Stimulated activated CD4-positive, alpha-beta T cell treated with anti-CD3 and anti-CD28 coated beads, TNF-alpha, amount 100 ng/mL, for 1 hour (primary cell): ENCODE results near the gene SMPD1.
A peak's percentile ranks its signal among the peaks of the same experiment; 100 is the strongest.
"Not testable (repeated sequence)": the region's sequence is repeated elsewhere in the genome, so short reads cannot be mapped to it uniquely, and the experiment has no call there.

ENCODE experiments used
- DNase-seq, 3 donors: peaks; one replicate each; pipeline ENCODE4 v3.0.0-alpha.2; 2020; ENCODE audit warnings: low read depth in 3 of 3, low spot score in 1 of 3

Gene SMPD1

DNA sequence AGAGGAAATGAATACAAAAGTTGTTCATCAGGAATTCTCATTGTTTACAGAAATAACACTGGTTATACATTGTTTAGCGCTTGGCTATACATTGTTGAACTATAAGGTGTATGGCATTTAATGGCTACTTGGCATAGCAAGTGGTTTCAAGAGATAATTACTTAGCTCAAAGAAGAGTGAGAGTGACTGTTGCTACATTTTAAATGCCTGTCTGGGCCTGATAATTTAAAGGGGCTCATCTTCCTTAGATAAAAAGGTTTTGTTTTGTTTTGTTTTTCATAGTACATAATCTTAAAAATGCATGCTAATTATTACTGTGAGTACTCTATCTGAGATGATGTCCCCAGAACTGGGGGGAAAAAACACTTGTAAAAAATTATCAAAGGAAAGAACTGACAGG is 1.5 kb upstream of the SMPD1 start:
- DNase-seq, result no peak

DNA sequence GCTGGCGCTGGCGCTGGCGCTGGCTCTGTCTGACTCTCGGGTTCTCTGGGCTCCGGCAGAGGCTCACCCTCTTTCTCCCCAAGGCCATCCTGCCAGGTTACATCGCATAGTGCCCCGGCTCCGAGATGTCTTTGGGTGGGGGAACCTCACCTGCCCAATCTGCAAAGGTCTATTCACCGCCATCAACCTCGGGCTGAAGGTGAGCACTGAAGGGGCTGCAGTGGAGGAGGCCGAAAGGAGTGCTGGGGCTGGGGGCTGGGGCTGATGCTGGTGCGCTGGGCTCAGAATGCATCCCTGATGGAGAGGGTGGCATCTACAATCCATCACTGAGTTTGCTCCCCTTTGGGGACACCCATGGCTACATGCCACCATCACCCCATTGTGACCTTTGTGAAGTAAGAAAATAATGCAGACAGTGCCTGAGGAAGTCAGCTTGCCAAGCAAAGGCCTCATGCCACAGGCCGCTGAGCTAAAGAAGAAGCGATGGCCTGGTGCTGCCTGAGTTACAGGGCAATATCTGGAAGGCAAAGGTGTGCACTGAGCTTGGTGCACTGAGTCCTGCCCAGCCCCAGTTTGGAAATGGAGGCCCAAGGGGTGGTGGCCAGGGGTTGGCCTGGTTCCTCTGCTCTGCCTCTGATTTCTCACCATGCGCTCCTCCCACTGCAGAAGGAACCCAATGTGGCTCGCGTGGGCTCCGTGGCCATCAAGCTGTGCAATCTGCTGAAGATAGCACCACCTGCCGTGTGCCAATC is 620 bp downstream of the SMPD1 start:
- no peak for DNase-seq

DNA sequence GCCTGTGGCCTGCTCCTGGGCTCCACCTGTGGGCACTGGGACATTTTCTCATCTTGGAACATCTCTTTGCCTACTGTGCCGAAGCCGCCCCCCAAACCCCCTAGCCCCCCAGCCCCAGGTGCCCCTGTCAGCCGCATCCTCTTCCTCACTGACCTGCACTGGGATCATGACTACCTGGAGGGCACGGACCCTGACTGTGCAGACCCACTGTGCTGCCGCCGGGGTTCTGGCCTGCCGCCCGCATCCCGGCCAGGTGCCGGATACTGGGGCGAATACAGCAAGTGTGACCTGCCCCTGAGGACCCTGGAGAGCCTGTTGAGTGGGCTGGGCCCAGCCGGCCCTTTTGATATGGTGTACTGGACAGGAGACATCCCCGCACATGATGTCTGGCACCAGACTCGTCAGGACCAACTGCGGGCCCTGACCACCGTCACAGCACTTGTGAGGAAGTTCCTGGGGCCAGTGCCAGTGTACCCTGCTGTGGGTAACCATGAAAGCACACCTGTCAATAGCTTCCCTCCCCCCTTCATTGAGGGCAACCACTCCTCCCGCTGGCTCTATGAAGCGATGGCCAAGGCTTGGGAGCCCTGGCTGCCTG is 1.4 kb downstream of the SMPD1 start:
- no peak for DNase-seq

- DNase-seq, result not testable (repeated sequence)
These were observed 2.0 kb downstream of the SMPD1 start for GRCh38 chr11:6392251-6392650.

DNA sequence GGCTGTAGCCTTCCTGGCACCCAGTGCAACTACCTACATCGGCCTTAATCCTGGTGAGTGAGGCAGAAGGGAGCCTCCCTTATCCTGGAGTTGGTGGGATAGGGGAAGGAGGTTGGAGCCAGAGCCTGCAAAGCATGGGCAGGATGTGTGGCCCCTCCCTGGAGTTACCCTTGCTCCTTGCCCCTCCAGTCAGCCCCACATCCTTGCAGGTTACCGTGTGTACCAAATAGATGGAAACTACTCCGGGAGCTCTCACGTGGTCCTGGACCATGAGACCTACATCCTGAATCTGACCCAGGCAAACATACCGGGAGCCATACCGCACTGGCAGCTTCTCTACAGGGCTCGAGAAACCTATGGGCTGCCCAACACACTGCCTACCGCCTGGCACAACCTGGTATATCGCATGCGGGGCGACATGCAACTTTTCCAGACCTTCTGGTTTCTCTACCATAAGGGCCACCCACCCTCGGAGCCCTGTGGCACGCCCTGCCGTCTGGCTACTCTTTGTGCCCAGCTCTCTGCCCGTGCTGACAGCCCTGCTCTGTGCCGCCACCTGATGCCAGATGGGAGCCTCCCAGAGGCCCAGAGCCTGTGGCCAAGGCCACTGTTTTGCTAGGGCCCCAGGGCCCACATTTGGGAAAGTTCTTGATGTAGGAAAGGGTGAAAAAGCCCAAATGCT is 3.9 kb downstream of the SMPD1 start:
- no peak for DNase-seq

- no peak for DNase-seq
These were observed 5.3 kb downstream of the SMPD1 start for GRCh38 chr11:6395470-6396060.

- no peak for DNase-seq
These were observed 6.9 kb downstream of the SMPD1 start for GRCh38 chr11:6397156-6397555.

GRCh38 chr11:6397636-6398035 is 7.4 kb downstream of the SMPD1 start:
- DNase-seq, result no peak

DNA sequence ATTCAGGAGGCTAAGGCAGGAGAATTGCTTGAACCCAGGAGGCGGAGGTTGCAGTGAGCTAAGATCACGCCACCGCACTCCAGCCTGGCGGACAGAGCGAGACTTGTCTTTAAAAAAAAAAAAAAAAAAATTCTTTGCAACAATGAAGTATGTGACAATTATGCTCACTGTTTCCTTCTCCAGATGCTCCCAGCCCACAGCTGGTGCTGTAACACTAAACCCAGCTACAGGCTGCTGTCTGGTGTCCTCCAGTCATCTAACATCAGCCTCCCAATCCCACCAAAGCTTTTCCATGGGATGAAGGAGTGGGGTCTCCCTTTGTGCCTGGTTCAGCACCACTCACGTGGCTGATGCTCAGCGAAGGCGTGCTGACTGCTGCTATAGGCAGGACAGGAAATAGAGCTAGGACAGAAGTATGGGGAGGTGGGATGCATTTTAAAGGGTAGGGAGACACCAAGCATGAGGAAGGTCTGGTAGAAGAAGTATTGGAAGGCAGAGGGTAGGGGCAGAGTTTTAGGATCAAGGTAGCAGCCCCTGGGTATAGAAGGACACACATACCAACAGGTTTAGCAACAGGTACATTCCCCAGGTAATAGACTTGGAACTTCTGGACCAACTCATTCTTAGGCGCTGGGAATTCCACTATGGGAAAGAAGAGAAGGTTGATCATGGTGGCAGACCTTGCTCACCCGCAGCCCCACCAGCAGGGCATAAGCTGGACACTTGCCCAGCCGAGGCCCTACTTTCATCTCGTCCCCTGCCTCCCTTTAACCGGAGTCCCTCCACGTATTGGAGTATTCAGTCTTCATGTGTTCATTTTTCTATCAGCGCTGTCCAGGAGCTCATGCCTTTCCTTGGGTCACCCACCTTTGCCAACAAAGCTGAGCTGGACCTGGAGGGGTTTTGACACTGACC is 10.4 kb downstream of the SMPD1 start:
- no peak for DNase-seq

- no peak for DNase-seq
These were observed 11.2 kb downstream of the SMPD1 start for GRCh38 chr11:6401464-6401863.

- no peak for DNase-seq
These were observed 11.8 kb downstream of the SMPD1 start for GRCh38 chr11:6402061-6402470.

DNA sequence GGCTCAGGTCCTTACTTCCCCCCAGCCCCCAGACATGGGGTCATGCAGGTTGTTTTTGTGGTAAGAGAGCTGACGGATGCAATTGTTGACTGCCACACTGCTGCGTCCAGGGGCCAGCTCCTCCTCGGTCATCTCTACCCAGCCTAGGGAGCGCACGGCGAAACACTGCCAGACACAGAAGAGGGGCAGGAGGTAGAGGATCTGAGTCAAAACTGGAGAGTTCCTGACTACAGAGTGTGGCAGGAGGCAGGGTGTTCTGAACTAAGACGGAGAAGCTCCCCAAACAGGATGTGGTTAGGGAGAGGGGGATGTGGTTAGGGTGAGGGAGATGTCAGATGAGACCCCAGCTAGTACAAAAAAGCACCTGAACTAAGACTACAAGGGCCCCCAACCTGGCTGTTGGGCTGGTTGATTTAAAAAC is 12.3 kb downstream of the SMPD1 start:
- DNase-seq, result peak in 2 of 3 donors; percentile 38 to 45

- DNase-seq, result no peak
These were observed 13.3 kb downstream of the SMPD1 start for GRCh38 chr11:6403539-6403938.

GRCh38 chr11:6404342-6405051 is 14.2 kb downstream of the SMPD1 start:
- no peak for DNase-seq

DNA sequence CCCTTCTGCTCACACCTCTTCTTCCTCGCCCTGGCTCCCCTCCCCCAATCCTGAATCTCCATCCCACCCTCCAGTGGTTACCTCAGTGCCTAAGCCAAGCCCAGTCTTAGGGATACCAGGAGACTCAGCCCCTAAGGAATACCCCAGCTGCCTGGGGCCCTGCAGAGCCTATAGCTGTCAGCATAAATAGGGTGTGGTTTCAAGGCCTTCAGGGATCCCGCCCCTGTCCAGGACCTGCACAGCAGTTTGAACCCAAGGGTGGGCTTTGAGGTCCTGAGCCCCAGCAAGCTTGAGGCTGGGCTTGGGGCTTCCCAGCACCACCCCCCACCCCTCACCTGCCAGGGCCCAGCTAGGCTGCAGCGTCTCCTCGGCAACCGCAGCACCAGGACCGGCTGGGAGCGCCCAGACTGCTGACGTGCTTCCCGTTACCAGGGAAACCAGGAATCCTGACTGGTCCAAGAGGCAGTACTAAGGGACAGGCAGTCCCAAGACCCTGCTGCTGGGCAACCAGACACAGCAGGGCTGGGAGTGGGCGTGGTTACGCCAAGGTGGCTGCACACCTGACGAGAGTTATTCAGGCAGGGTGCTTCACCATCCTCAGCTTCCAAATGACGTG is 14.9 kb downstream of the SMPD1 start:
- no peak for DNase-seq

DNA sequence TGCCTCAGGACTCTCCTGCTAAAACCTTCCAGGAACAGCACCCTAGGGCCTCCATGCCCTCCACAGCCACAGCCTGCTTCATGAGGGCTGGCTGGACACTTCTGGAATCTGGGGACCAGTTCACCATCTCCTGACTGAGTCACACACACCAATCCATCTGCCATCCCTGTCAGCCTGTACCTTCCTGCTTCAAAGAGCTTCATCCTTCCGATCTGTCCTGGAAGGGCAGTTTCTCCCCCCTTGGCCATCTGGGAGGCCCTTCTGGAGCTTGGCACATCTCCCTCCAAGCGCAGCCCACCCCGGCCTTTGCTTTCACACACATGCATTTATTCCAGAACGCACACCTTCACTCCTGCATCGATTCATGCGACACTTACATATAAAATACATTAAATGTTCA is 15.6 kb downstream of the SMPD1 start:
- DNase-seq, result no peak

DNA sequence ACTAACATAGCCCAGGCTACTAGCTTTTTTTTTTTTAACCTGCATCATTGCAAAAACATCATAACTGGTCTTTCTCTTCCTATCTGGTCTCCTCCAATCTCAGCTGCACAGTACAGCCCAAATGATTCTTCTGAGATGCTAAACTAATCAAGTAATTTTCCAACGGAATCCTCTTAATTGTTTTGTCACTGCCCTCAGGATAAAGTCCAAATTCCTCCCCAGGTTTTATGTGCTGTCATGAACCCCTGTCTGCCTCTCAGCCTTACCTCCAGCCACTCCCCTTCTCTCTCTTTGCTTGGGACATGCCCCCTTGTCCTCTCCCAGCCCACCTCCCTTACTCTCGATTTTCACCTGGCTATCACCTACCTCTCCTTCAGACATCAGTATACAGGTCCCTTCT is 16.1 kb downstream of the SMPD1 start:
- no peak for DNase-seq

DNA sequence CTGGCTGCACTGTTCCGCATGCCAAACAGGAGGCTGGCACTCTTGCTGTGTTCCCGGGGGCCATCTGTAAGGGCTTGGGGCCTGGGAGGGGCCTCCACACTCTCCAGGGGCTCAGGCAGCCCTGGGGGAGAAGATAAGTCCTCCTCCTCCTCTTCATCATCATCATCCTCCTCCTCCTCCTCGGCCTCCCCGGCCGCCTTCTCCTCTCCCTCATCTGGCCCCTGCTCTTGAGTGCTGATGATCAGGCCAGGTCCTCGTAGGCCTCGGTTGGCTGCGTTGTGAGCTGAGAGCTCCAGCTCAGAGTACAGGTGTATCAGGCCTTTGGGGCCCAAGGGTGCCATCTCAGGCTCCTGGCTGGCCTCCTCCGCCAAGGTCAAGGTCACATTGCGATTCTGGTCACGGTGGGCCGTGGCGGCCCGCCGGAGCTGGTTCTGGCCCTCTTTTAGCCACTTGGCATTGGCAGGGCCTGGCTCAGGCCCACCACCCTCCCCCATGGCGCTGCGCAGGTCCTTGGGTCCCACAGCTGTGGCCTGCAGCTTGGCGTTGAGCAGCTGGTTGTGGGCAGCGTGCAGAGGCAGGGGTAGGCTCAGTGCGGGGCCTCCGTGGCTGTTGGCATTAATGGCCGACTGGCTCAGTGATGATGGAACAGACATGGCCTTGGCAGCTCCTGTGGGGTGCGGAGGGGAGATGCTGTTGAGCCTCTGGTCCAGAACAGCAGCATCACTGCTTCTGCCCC is 20.6 kb downstream of the SMPD1 start:
- no peak for DNase-seq

DNA sequence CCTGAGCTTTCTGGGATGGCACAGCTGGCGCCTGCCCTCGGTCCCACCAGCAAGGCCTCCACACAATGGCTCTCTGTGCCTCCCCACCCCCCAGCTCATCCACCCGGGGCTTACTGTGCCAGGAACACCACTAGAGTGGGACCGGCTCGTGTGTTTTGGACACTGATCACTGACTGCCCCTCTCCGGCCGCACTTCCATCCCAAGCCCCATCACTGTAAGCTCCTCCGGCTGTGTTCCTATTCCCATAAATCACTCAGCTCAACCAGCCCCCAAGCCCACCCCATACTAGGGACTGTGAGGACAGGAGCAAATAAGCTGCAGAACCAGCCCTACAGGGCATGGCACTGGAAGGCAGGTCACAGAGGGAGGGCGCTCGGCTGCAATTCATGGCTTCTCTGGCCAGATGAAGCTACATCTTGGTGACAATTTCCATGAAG is 21.3 kb downstream of the SMPD1 start:
- no peak for DNase-seq
